ENCODE results near the gene LRRC75B. TPM values are rescaled to one million over a fixed set of nuclear protein-coding genes. Genes with fewer than 3 reads are reported as not detected.
"Not testable (repeated sequence)": the region's sequence is repeated elsewhere in the genome, so short reads cannot be mapped to it uniquely, and the experiment has no call there.

Gene LRRC75B
- total RNA-seq, 2 donors from 2014 or later, result 0.40 TPM; not detected in 1

GRCh38 chr22:24597076-24597475, 4.2 kb upstream of the LRRC75B start:
- not testable (repeated sequence) for H3K36me3 Mint-ChIP-seq (ENCODE audit: low read depth); H3K4me3 Mint-ChIP-seq; H3K9me3 ChIP-seq (ENCODE audit: control insufficient read depth, low read length, poor library complexity, severe bottlenecking); ATAC-seq; DNase-seq; H3K4me1 Mint-ChIP-seq; H3K27me3 Mint-ChIP-seq; H3K27ac Mint-ChIP-seq

DNA sequence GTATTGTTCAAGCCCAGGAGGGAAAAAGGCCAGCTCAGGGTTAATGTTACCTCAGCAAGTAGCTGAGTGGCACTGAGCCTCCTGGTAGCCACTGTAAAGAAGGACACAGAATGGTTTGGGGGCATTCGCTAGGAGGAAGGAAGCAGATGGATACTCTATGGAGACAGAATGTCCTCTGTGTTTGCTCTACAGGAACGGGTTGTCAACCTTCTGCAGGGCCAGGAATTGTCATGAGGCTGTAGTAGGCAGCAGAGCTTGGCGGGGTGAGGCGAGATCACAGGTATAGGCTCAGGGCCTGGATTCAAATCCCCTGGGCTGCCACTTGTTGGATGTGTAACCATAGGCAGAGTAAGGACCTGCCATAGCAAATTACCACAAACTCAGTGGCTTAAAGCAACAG, 3.0 kb upstream of the LRRC75B start:
- Mint-ChIP-seq H3K27ac (no peak overlapping the region), H3K4me1 (peaks cover 7% of the 10 kb centered on the region)

DNA sequence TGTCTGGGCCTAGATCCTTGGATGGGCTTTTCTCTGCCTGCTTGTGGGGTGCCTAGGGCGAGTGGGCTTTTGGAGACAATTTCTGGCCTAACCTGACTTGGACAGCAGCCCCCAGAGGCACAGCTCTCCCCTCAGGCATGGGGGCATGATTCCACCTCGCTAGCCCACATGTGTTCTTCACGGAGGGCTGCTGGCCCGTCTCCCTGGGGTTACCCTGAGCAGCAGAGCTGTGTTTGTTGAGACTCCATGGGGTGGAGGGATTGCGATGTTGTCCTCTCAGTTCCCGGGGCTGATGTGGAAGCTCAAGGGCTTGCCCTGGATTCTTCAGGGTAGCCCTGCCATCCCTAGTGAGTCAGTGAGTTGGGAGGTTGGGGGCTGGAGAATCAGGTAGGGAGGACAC, 2.4 kb upstream of the LRRC75B start:
- no peak for ATAC-seq
- DNase-seq, result no peak
- H3K27me3 Mint-ChIP-seq, result no peaks in the 10 kb centered on the region
- no peak overlapping the region for H3K27ac Mint-ChIP-seq
- no peaks in the 10 kb centered on the region for H3K9me3 ChIP-seq (ENCODE audit: control insufficient read depth, low read length, poor library complexity, severe bottlenecking)
- H3K36me3 Mint-ChIP-seq (ENCODE audit: low read depth), result no peaks in the 10 kb centered on the region
- H3K4me3 Mint-ChIP-seq, result no peak overlapping the region
- peaks cover 7% of the 10 kb centered on the region for H3K4me1 Mint-ChIP-seq

More for the DNA sequence above, 3.0 kb upstream of the LRRC75B start:
- no peak for DNase-seq
- Mint-ChIP-seq H3K27me3 (no peaks in the 10 kb centered on the region), H3K4me3 (no peak overlapping the region), H3K36me3 (ENCODE audit: low read depth) (no peaks in the 10 kb centered on the region)
- no peaks in the 10 kb centered on the region for H3K9me3 ChIP-seq (ENCODE audit: control insufficient read depth, low read length, poor library complexity, severe bottlenecking)
- ATAC-seq, result no peak

GRCh38 chr22:24594569-24595120, 1.8 kb upstream of the LRRC75B start:
- ATAC-seq, result no peak
- H3K27ac Mint-ChIP-seq, result no peak overlapping the region
- DNase-seq, result no peak
- no peaks in the 10 kb centered on the region for H3K36me3 Mint-ChIP-seq (ENCODE audit: low read depth)
- no peaks in the 10 kb centered on the region for H3K27me3 Mint-ChIP-seq
- peaks cover 7% of the 10 kb centered on the region for H3K4me1 Mint-ChIP-seq
- H3K9me3 ChIP-seq (ENCODE audit: control insufficient read depth, low read length, poor library complexity, severe bottlenecking), result no peaks in the 10 kb centered on the region
- H3K4me3 Mint-ChIP-seq, result no peak overlapping the region

DNA sequence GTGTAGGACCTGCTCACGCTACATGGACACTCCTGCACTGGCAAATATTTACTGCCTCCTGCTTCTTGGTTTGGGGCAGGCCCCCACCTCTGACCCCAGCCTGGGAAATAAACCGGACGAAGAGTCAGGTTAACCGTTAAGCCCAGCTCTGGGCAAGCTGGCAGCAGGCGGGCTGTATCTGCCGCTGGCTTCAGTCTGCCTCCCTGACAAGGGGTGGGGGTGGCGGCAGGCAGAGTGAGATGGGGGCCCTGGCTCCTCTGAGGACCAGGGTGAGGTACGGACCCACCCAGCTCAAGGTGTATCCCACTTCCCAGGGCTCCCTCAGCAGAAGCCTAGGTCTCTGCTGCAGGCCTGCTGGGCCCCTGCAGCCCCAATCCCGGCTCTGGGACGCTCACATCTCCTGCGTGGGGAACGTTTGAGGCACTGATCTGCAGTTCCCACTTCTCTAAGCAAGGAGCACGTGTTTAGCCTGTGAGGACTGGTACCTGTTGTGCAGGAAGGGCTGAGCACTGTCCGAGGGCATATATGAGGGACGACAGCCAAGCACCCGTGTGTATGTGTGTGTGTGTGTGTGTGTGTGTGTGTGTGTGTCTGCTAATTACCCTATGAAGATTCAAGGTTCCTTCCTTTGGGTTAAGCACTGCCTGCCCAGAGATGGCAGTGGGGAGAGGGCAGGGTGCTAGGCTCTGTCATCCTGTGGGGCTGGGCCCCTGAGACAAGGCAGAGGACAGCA, 1.1 kb upstream of the LRRC75B start:
- no peaks in the 10 kb centered on the region for H3K36me3 Mint-ChIP-seq (ENCODE audit: low read depth)
- ATAC-seq, result no peak
- H3K27me3 Mint-ChIP-seq, result no peaks in the 10 kb centered on the region
- peaks cover 5% of the 10 kb centered on the region for H3K4me1 Mint-ChIP-seq
- no peaks in the 10 kb centered on the region for H3K9me3 ChIP-seq (ENCODE audit: control insufficient read depth, low read length, poor library complexity, severe bottlenecking)
- no peak overlapping the region for H3K27ac Mint-ChIP-seq
- no peak for DNase-seq
- no peak overlapping the region for H3K4me3 Mint-ChIP-seq

GRCh38 chr22:24593559-24593835, 624 bp upstream of the LRRC75B start:
- ATAC-seq; H3K4me1 Mint-ChIP-seq; H3K9me3 ChIP-seq (ENCODE audit: control insufficient read depth, low read length, poor library complexity, severe bottlenecking); H3K27ac Mint-ChIP-seq; DNase-seq; H3K27me3 Mint-ChIP-seq; H3K36me3 Mint-ChIP-seq (ENCODE audit: low read depth): not testable (repeated sequence)
- peak overlapping the region; percentile 67 for H3K4me3 Mint-ChIP-seq

DNA sequence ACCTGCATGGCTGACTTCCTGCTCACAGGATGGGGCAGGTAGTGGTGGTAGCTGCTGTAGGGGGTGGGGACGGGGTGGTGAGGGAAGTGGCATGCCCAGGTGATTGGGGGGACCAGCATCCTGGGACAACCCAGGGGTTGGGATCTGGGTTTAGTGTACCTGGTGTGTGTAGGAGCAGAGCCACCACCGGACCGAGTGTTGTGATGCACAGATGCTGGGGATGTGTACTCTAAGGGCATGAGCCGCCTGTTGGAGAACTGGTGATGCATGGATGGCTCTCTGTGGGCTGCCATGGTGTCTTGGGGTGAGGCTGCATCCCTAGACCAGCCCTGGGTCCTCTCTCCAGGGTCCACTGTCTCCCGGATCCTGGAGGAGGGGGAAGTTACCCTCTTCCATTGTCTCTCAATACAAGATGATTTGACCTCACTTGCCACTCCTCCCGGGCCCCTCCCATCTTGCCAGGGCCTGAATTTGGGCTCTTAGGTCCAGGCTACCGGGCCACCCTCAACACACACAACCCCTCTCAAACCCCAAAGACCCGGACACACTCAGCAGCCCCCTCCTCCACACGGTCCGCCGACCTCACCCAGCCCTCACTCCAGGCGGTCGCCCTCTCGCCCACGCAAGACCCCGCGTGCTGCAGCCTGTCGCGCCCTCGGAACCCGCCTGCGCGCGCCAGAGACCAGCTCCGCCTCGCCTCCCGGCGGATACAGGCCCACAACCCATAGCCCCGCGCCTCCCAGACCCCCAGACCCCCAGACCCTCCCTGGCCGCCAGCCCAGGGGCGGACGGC, 619 bp downstream of the LRRC75B start:
- Mint-ChIP-seq H3K27ac (no peak overlapping the region), H3K4me3 (peak overlapping the region; percentile 87), H3K27me3 (no peaks in the 10 kb centered on the region), H3K4me1 (peaks cover 5% of the 10 kb centered on the region), H3K36me3 (ENCODE audit: low read depth) (no peaks in the 10 kb centered on the region)
- ATAC-seq (no peak), DNase-seq (no peak)
- H3K9me3 ChIP-seq (ENCODE audit: control insufficient read depth, low read length, poor library complexity, severe bottlenecking), result no peaks in the 10 kb centered on the region

DNA sequence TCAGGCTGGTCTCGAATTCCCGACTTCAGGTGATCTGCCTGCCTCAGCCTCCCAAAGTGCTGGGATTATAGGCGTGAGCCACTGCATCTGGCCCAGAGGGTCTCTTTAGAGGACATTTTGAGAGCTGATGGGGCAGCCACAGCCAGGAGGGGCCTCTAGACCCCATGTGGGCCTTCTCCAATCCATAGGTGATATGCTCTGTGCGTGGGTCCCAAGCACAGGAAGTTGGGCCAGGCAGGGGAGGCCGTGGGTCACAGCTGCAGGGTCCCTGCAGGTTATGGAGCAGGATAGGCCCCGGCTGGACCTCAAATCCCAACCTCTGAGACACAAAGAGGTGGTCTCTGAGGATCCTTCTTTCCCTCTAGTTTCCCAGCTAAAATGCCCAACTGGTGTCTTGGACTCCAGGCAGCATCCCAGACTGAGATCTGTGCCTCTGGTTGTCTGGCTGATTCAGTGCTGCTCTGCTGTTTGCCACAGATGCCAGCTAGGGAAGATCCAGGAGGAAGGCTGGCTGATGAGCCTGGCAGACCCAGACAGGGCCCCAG, 1.5 kb downstream of the LRRC75B start:
- Mint-ChIP-seq H3K4me1 (peaks cover 5% of the 10 kb centered on the region), H3K4me3 (peak overlapping the region; percentile 21), H3K27ac (no peak overlapping the region), H3K27me3 (no peaks in the 10 kb centered on the region), H3K36me3 (ENCODE audit: low read depth) (no peaks in the 10 kb centered on the region)
- DNase-seq (no peak), ATAC-seq (no peak)
- no peaks in the 10 kb centered on the region for H3K9me3 ChIP-seq (ENCODE audit: control insufficient read depth, low read length, poor library complexity, severe bottlenecking)

GRCh38 chr22:24590596-24591173, 2.2 kb downstream of the LRRC75B start:
- peak overlapping the region; percentile 2 for H3K27ac Mint-ChIP-seq
- peaks cover 5% of the 10 kb centered on the region for H3K4me1 Mint-ChIP-seq
- ATAC-seq (no peak), DNase-seq (no peak)
- H3K36me3 Mint-ChIP-seq (ENCODE audit: low read depth), result no peaks in the 10 kb centered on the region
- no peaks in the 10 kb centered on the region for H3K9me3 ChIP-seq (ENCODE audit: control insufficient read depth, low read length, poor library complexity, severe bottlenecking)
- H3K27me3 Mint-ChIP-seq, result no peaks in the 10 kb centered on the region
- peak overlapping the region; percentile 31 for H3K4me3 Mint-ChIP-seq

DNA sequence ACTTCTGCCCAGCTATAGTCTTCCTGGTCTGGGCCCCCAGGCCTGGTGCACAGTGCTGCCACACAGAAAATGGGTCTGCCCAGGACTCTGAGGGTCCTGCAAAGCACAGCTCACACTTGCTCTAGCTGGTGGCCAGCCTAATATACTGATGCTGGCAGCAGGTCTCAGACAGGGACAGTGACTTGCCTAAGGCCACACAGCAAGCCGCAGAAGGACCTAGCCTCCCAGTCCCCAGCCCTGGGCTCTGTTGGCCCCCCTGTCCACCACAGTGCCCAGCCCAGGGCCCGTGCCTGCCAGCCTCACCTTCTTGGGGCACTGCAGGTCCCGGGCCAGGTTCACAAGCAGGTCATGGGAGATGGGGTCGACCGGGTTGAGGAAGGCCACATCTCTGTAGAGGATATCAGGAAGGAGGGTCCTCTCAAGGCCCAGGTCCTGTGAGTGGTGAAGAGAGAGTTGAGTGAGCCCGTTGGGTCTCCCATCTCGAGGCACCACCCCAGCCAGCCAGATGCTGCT, 3.3 kb downstream of the LRRC75B start:
- H3K27me3 Mint-ChIP-seq, result no peaks in the 10 kb centered on the region
- peaks cover 5% of the 10 kb centered on the region for H3K4me1 Mint-ChIP-seq
- ATAC-seq (no peak), DNase-seq (no peak)
- no peak overlapping the region for H3K4me3 Mint-ChIP-seq
- H3K27ac Mint-ChIP-seq, result no peak overlapping the region
- H3K9me3 ChIP-seq (ENCODE audit: control insufficient read depth, low read length, poor library complexity, severe bottlenecking), result no peaks in the 10 kb centered on the region
- H3K36me3 Mint-ChIP-seq (ENCODE audit: low read depth), result no peaks in the 10 kb centered on the region

GRCh38 chr22:24588757-24589481, 4.0 kb downstream of the LRRC75B start:
- ATAC-seq (no peak), DNase-seq (no peak)
- H3K4me3 Mint-ChIP-seq, result no peak overlapping the region
- H3K9me3 ChIP-seq (ENCODE audit: control insufficient read depth, low read length, poor library complexity, severe bottlenecking), result no peaks in the 10 kb centered on the region
- no peaks in the 10 kb centered on the region for H3K36me3 Mint-ChIP-seq (ENCODE audit: low read depth)
- H3K27me3 Mint-ChIP-seq, result no peaks in the 10 kb centered on the region
- peaks cover 5% of the 10 kb centered on the region for H3K4me1 Mint-ChIP-seq
- H3K27ac Mint-ChIP-seq, result no peak overlapping the region

GRCh38 chr22:24588381-24588756, 4.5 kb downstream of the LRRC75B start:
- peaks cover 5% of the 10 kb centered on the region for H3K4me1 Mint-ChIP-seq
- H3K27me3 Mint-ChIP-seq, result no peaks in the 10 kb centered on the region
- H3K4me3 Mint-ChIP-seq, result no peak overlapping the region
- no peaks in the 10 kb centered on the region for H3K36me3 Mint-ChIP-seq (ENCODE audit: low read depth)
- no peak overlapping the region for H3K27ac Mint-ChIP-seq
- DNase-seq, result no peak
- no peak for ATAC-seq
- H3K9me3 ChIP-seq (ENCODE audit: control insufficient read depth, low read length, poor library complexity, severe bottlenecking), result no peaks in the 10 kb centered on the region

GRCh38 chr22:24587948-24588347, 4.9 kb downstream of the LRRC75B start:
- no peaks in the 10 kb centered on the region for H3K27me3 Mint-ChIP-seq
- DNase-seq (no peak), ATAC-seq (no peak)
- no peaks in the 10 kb centered on the region for H3K9me3 ChIP-seq (ENCODE audit: control insufficient read depth, low read length, poor library complexity, severe bottlenecking)
- H3K36me3 Mint-ChIP-seq (ENCODE audit: low read depth), result no peaks in the 10 kb centered on the region
- no peak overlapping the region for H3K4me3 Mint-ChIP-seq
- peaks cover 5% of the 10 kb centered on the region for H3K4me1 Mint-ChIP-seq
- no peak overlapping the region for H3K27ac Mint-ChIP-seq
